Endothelial cell of umbilical vein (primary cell): ENCODE measurements around the gene TMEM151B. TPM values are rescaled to one million over a fixed set of nuclear protein-coding genes. Genes with fewer than 3 reads are reported as not detected.

Experiments
- BruUV-seq: library from RNA; stranded (reverse); fragments of 400-500 nt; replicated peaks from 2 replicates; lab custom pipeline; 2021; lab: Mats Ljungman, UMichigan
- CTCF ChIA-PET: fragments of 300-600, 350-600 bp; sonication (Branson Sonifier 250); formaldehyde crosslinking; loops from one replicate; lab custom pipeline; 2021; ENCODE audit warnings: antibody characterized with exemption, inconsistent platforms; lab: Charles Lee
- POLR2A ChIA-PET: fragments of 300-600, 350-600 bp; sonication (Branson Sonifier 250); formaldehyde crosslinking; loops from one replicate; lab custom pipeline; 2021; ENCODE audit warnings: antibody characterized with exemption, inconsistent platforms; lab: Charles Lee
- DNase-seq: peaks from one replicate; pipeline ENCODE4 v3.0.0-alpha.2; 2011; ENCODE audit warnings: low read depth, low spot score
- FAIRE-seq: peaks from 2 replicates; lab custom pipeline; 2011; peaks lifted over from hg19 to GRCh38; lab: Jason Lieb, UNC
- H2AFZ ChIP-seq: 2 replicates; pipeline ENCODE4 v1.6.0; 2012; ENCODE audit warnings: low read depth, low read length, control low read depth, inconsistent platforms
- H3K27ac ChIP-seq: 2 replicates; pipeline ENCODE4 v1.5.1; 2011; ENCODE audit warnings: low read depth, mild to moderate bottlenecking, control low read depth, low read length, moderate library complexity; ENCODE audit not compliant: insufficient read depth
- H3K27me3 ChIP-seq, 2 experiments: 2 replicates each; pipeline versions ENCODE4 v1.6.0 to v1.6.1; 2011; ENCODE audit warnings: low read length in 2 of 2, mixed read lengths in 1 of 2; ENCODE audit not compliant: control insufficient read depth in 2 of 2, insufficient read depth in 2 of 2
- H3K36me3 ChIP-seq, 2 experiments: 2 replicates in 1 of 2; 3 replicates in 1 of 2; pipeline ENCODE4 v1.5.1; 2011; ENCODE audit warnings: low read length in 2 of 2, mild to moderate bottlenecking in 1 of 2, moderate library complexity in 1 of 2; ENCODE audit not compliant: control insufficient read depth in 2 of 2, insufficient read depth in 2 of 2; ENCODE audit errors: extremely low read depth in 1 of 2
- H3K4me1 ChIP-seq: 3 replicates; pipeline ENCODE4 v1.5.1; 2011; ENCODE audit warnings: mild to moderate bottlenecking, low read length; ENCODE audit not compliant: control insufficient read depth, insufficient read depth; ENCODE audit errors: extremely low read depth
- H3K4me2 ChIP-seq: 2 replicates; pipeline ENCODE4 v1.6.1; 2011; ENCODE audit warnings: low read length, control low read depth, mixed read lengths; ENCODE audit not compliant: insufficient read depth
- H3K4me3 ChIP-seq, 3 experiments: fragments of 200-600 bp in 1 of 3; sonication (generic), shearing (Covaris generic) in 1 of 3; replicated peaks in 1 of 3; 2 replicates each; pipeline ENCODE4 v1.5.1; 2011 to 2016; ENCODE audit warnings: control low read depth in 3 of 3, low read length in 3 of 3, mild to moderate bottlenecking in 2 of 3, inconsistent platforms in 1 of 3, low read depth in 1 of 3, moderate library complexity in 1 of 3; ENCODE audit not compliant: insufficient read depth in 1 of 3
- H3K79me2 ChIP-seq: 2 replicates; pipeline ENCODE4 v1.6.0; 2012; ENCODE audit warnings: low read length, inconsistent platforms; ENCODE audit not compliant: control insufficient read depth, insufficient read depth
- H3K9ac ChIP-seq: replicated peaks from 2 replicates; pipeline ENCODE3; 2011; ENCODE audit warnings: low read length, control low read depth; ENCODE audit not compliant: insufficient read depth; ENCODE audit errors: extremely low read depth
- H3K9me1 ChIP-seq: replicated peaks from 3 replicates; pipeline ENCODE4 v1.6.0; 2011; ENCODE audit warnings: mild to moderate bottlenecking, low read length; ENCODE audit not compliant: control insufficient read depth, insufficient read depth; ENCODE audit errors: extremely low read depth
- H3K9me3 ChIP-seq: replicated peaks from 2 replicates; pipeline ENCODE4 v1.5.1; 2012; ENCODE audit warnings: low read length, inconsistent platforms; ENCODE audit not compliant: control insufficient read depth, insufficient read depth
- H4K20me1 ChIP-seq: replicated peaks from 2 replicates; pipeline ENCODE3; 2011; ENCODE audit warnings: mild to moderate bottlenecking, low read length; ENCODE audit not compliant: control insufficient read depth, insufficient read depth; ENCODE audit errors: extremely low read depth
- CTCF ChIP-seq, 2 donors: IDR thresholded peaks; 1 replicate in 1 of 2; 2 replicates in 1 of 2; pipeline ENCODE4 v1.5.1; 2011; ENCODE audit warnings: low read length in 2 of 2, mild to moderate bottlenecking in 2 of 2, moderate library complexity in 2 of 2, control low read depth in 1 of 2, inconsistent platforms in 1 of 2, low read depth in 1 of 2; ENCODE audit not compliant: insufficient read depth in 1 of 2; ENCODE audit errors: extremely low read depth in 1 of 2
- EZH2 ChIP-seq: IDR thresholded peaks from 2 replicates; pipeline ENCODE4 v1.6.1; 2012; ENCODE audit warnings: borderline replicate concordance, low read depth, mild to moderate bottlenecking, moderate library complexity, low read length, inconsistent platforms; ENCODE audit not compliant: severe bottlenecking
- FOS ChIP-seq: IDR thresholded peaks from 2 replicates; pipeline ENCODE4 v1.6.1; 2011; ENCODE audit warnings: mild to moderate bottlenecking, low read length, moderate library complexity, borderline replicate concordance; ENCODE audit not compliant: insufficient read depth
- GATA2 ChIP-seq: IDR thresholded peaks from 2 replicates; pipeline ENCODE4 v1.7.0; 2011; ENCODE audit warnings: low read depth, mild to moderate bottlenecking, moderate library complexity, mixed read lengths, low read length; ENCODE audit not compliant: insufficient read length, insufficient read depth
- JUN ChIP-seq: IDR thresholded peaks from 2 replicates; pipeline ENCODE4 v1.6.1; 2011; ENCODE audit warnings: borderline replicate concordance, low read depth; ENCODE audit not compliant: insufficient read length, insufficient read depth
- MYC ChIP-seq: IDR thresholded peaks from one replicate; pipeline ENCODE4 v1.6.1; 2011; ENCODE audit warnings: mild to moderate bottlenecking, low read depth, low read length
- POLR2A ChIP-seq: IDR thresholded peaks from 2 replicates; pipeline ENCODE4 v1.6.1; 2012; ENCODE audit warnings: low read depth, mild to moderate bottlenecking, control low read depth, low read length
- POLR2AphosphoS5 ChIP-seq: IDR thresholded peaks from 2 replicates; pipeline ENCODE4 v1.6.1; 2012; ENCODE audit warnings: low read depth, mild to moderate bottlenecking, control low read depth, low read length, moderate library complexity; ENCODE audit not compliant: insufficient read depth
- dilution Hi-C: fragments of 300-500 bp; cut with MboI; formaldehyde crosslinking; loops from one replicate; pipeline ENCODE4 v1.15.0; 2019; ENCODE audit warnings: low sequenced_read_pairs; ENCODE audit not compliant: extremely low pct_ligation_motif_present
- intact Hi-C: fragments of 100-400 bp; cut with micrococcal nuclease; formaldehyde crosslinking; loops from one replicate; pipeline ENCODE4 v1.10.0; 2022
- polyA plus RNA-seq, 4 experiments: library from polyadenylated mRNA; depleted of rRNA in 3 of 4; stranded (reverse) in 3 of 4; unstranded in 1 of 4; fragments of >200 nt; gene quantifications; 2 replicates each; pipeline versions ENCODE4 v1.2.1 to v1.2.3, GENCODE V29; 2011 to 2012; ENCODE audit warnings: missing spikeins in 1 of 4
- total RNA-seq: library from RNA; stranded (reverse); gene quantifications from 2 replicates; pipeline ENCODE4 v1.2.3, GENCODE V29; 2021
- TF ChIP-seq, protein P1 (sequence below): IDR thresholded peaks from 2 replicates; pipeline ENCODE4 v1.6.1; 2011; ENCODE audit not compliant: insufficient read depth, insufficient read length

Gene TMEM151B
- total and polyA plus RNA-seq, 2 donors (not counting 3 experiments of a cell fraction or from before 2014, with no cell fraction given), result 0.03 to 0.07 TPM

DNA sequence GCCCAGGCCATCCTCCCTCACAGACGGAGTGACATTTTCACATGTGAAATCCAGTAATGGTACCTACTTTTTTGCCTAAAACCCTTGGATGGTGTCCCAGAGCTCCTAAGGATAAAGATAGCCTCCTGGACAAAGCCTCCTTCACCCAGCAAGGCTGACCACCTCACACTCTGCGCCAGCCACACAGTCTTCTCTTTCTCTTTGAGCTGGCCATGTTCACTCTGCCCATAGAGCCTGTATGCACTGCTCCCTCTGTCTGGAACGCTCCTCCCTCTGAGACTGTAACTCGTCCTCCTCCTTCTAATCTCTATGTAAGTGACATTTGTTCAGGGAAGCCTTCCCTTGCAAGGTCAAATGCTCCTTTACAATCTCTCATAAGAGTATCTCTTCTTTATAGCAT lies 14.6 kb downstream of the TMEM151B start:
- DNase-seq (no peak), FAIRE-seq (no peak)
- Histone ChIP-seq H3K4me2 (no peak overlapping the region), H3K9me3 (no peaks in the 10 kb centered on the region), H3K79me2 (no peaks in the 10 kb centered on the region), H3K4me3 (no peak overlapping the region), H3K4me1 (no peaks in the 10 kb centered on the region), H2AFZ (no peak overlapping the region), H3K9ac (no peak overlapping the region), H3K27ac (no peak overlapping the region), H4K20me1 (no peaks in the 10 kb centered on the region), H3K27me3 (peaks cover 5 to 6% of the 10 kb centered on the region in 2 experiments), H3K9me1 (no peaks in the 10 kb centered on the region), H3K36me3 (no peaks in the 10 kb centered on the region)
- intact Hi-C loops, result no loop called here
- ChIA-PET POLR2A (no interaction called here), CTCF (interaction anchor here (0.5 to 1.4 kb wide), 6 partner anchors 14 to 225 kb away, joined by 3 to 7 read pairs (median 4); partner anchors contain the start of gene AARS2)
- dilution Hi-C loops, result no loop called here
- TF ChIP-seq MYC, result no peak
- TF ChIP-seq GATA2, result no peak
- no peak for TF ChIP-seq CTCF (IDR thresholded peaks at IDR 0.05; ENCODE audit: extremely low read depth in 1 of 2, insufficient read depth in 1 of 2, low read depth in 1 of 2, low read length in 2 of 2)
- TF ChIP-seq, protein P1, sequence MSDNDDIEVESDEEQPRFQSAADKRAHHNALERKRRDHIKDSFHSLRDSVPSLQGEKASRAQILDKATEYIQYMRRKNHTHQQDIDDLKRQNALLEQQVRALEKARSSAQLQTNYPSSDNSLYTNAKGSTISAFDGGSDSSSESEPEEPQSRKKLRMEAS, result no peak
- no peak for TF ChIP-seq JUN
- TF ChIP-seq POLR2AphosphoS5, result no peak
- no peak for TF ChIP-seq POLR2A
- TF ChIP-seq EZH2, result no peak
- TF ChIP-seq FOS, result no peak
- no TSS peak for BruUV-seq
